Astrocyte (in vitro differentiated cells and primary cell): ENCODE data around the gene FMNL1. TPM values are rescaled to one million over a fixed set of nuclear protein-coding genes. Genes with fewer than 3 reads are reported as not detected.
A peak's percentile ranks its signal among the peaks of the same experiment; 100 is the strongest.

Experiments used
- DNase-seq: peaks from one replicate; pipeline ENCODE4 v3.0.0-alpha.2; 2010; ENCODE audit warnings: low read depth
- FAIRE-seq: peaks from 2 replicates; lab custom pipeline; 2011; peaks lifted over from hg19 to GRCh38; lab: Jason Lieb, UNC
- H2AFZ ChIP-seq: 2 replicates; pipeline ENCODE4 v1.6.0; 2012; ENCODE audit warnings: low read depth, low read length, inconsistent platforms
- H3K27ac ChIP-seq: 2 replicates; pipeline ENCODE4 v1.5.1; 2011; ENCODE audit warnings: low read depth, low read length, inconsistent platforms
- H3K27me3 ChIP-seq: 2 replicates; pipeline ENCODE4 v1.6.0; 2011; ENCODE audit warnings: low read length, inconsistent platforms; ENCODE audit not compliant: insufficient read depth
- H3K36me3 ChIP-seq: 2 replicates; pipeline ENCODE4 v1.5.1; 2011; ENCODE audit warnings: low read length, inconsistent platforms; ENCODE audit not compliant: insufficient read depth
- H3K4me1 ChIP-seq: 2 replicates; pipeline ENCODE4 v1.5.1; 2011; ENCODE audit warnings: low read length, inconsistent platforms; ENCODE audit not compliant: insufficient read depth
- H3K4me2 ChIP-seq: 2 replicates; pipeline ENCODE4 v1.6.0; 2012; ENCODE audit warnings: low read length, inconsistent platforms
- H3K4me3 ChIP-seq: 2 replicates; pipeline ENCODE4 v1.5.1; 2011; ENCODE audit warnings: low read depth, mild to moderate bottlenecking, low read length, inconsistent platforms; ENCODE audit not compliant: insufficient read depth
- H3K79me2 ChIP-seq: 2 replicates; pipeline ENCODE4 v1.6.0; 2012; ENCODE audit warnings: mild to moderate bottlenecking, low read length, inconsistent platforms; ENCODE audit not compliant: insufficient read depth
- H3K9ac ChIP-seq: 2 replicates; pipeline ENCODE4 v1.6.0; 2012; ENCODE audit warnings: mild to moderate bottlenecking, low read length, inconsistent platforms
- H3K9me3 ChIP-seq: 2 replicates; pipeline ENCODE4 v1.5.1; 2012; ENCODE audit warnings: low read depth, mild to moderate bottlenecking, low read length, inconsistent platforms; ENCODE audit not compliant: insufficient read depth
- H4K20me1 ChIP-seq: 2 replicates; pipeline ENCODE4 v1.6.0; 2012; ENCODE audit warnings: low read length, inconsistent platforms; ENCODE audit not compliant: insufficient read depth
- H3K27ac Mint-ChIP-seq: one replicate; pipeline ENCODE4 v1.8.0; 2021; ENCODE audit warnings: mild to moderate bottlenecking, mixed read lengths; ENCODE audit not compliant: unreplicated experiment
- H3K27me3 Mint-ChIP-seq: one replicate; pipeline ENCODE4 v1.8.0; 2021; ENCODE audit warnings: low read depth, mixed read lengths; ENCODE audit not compliant: unreplicated experiment
- H3K36me3 Mint-ChIP-seq: one replicate; pipeline ENCODE4 v1.8.0; 2021; ENCODE audit warnings: low read depth, mixed read lengths; ENCODE audit not compliant: unreplicated experiment
- H3K4me1 Mint-ChIP-seq: one replicate; pipeline ENCODE4 v1.8.0; 2021; ENCODE audit warnings: low read depth, mixed read lengths; ENCODE audit not compliant: unreplicated experiment
- H3K4me3 Mint-ChIP-seq: one replicate; pipeline ENCODE4 v1.8.0; 2021; ENCODE audit warnings: mild to moderate bottlenecking, moderate library complexity, mixed read lengths; ENCODE audit not compliant: unreplicated experiment
- H3K9me3 Mint-ChIP-seq: one replicate; pipeline ENCODE4 v1.8.0; 2021; ENCODE audit warnings: mild to moderate bottlenecking, mixed read lengths; ENCODE audit not compliant: unreplicated experiment
- CTCF ChIP-seq: IDR thresholded peaks from 2 replicates; pipeline ENCODE4 v1.5.1; 2011; ENCODE audit warnings: low read depth, mild to moderate bottlenecking, inconsistent platforms, low read length, moderate library complexity; ENCODE audit not compliant: insufficient read depth
- EZH2 ChIP-seq: IDR thresholded peaks from 2 replicates; pipeline ENCODE4 v1.6.1; 2012; ENCODE audit warnings: mild to moderate bottlenecking, low read length, inconsistent platforms; ENCODE audit not compliant: insufficient read depth
- total RNA-seq: library from RNA; stranded (reverse); gene quantifications from 2 replicates; pipeline ENCODE4 v1.2.1, GENCODE V29; 2021

Gene FMNL1
- total RNA-seq, 1 donor from 2014 or later = 4.0 TPM

GRCh38 chr17:45240905-45241327 lies 19.2 kb downstream of the FMNL1 start:
- Mint-ChIP-seq H3K9me3 (no peaks in the 10 kb centered on the region), H3K4me1 (no peaks in the 10 kb centered on the region), H3K27ac (no peak overlapping the region), H3K4me3 (peak overlapping the region; percentile 54), H3K36me3 (peaks cover 13% of the 10 kb centered on the region), H3K27me3 (peaks cover 49% of the 10 kb centered on the region)
- no peaks in the 10 kb centered on the region for H3K9me3 ChIP-seq
- FAIRE-seq (no peak), DNase-seq (no peak)
- no peaks in the 10 kb centered on the region for H3K36me3 ChIP-seq
- H3K4me3 ChIP-seq = no peak overlapping the region
- no peak overlapping the region for H3K9ac ChIP-seq
- H4K20me1 ChIP-seq = peaks cover under 1% of the 10 kb centered on the region
- peak overlapping the region; percentile 79 for H3K4me2 ChIP-seq
- peak overlapping the region; percentile 47 for H2AFZ ChIP-seq
- peaks cover 4% of the 10 kb centered on the region for H3K4me1 ChIP-seq
- no peak overlapping the region for H3K27ac ChIP-seq
- no peak for TF ChIP-seq EZH2
- no peak for TF ChIP-seq CTCF
- H3K79me2 ChIP-seq = no peaks in the 10 kb centered on the region
- H3K27me3 ChIP-seq = peaks cover 24% of the 10 kb centered on the region

GRCh38 chr17:45241328-45242028 lies 19.8 kb downstream of the FMNL1 start:
- Histone ChIP-seq H3K4me2 (peak overlapping the region; percentile 79), H3K27me3 (peaks cover 24% of the 10 kb centered on the region), H3K9ac (no peak overlapping the region), H3K9me3 (no peaks in the 10 kb centered on the region), H4K20me1 (peaks cover 6% of the 10 kb centered on the region), H3K36me3 (no peaks in the 10 kb centered on the region), H3K27ac (no peak overlapping the region), H3K4me1 (peaks cover 4% of the 10 kb centered on the region), H3K79me2 (no peaks in the 10 kb centered on the region), H2AFZ (peak overlapping the region; percentile 47), H3K4me3 (peak overlapping the region; percentile 5)
- no peak for DNase-seq
- no peak overlapping the region for H3K4me3 Mint-ChIP-seq
- no peaks in the 10 kb centered on the region for H3K9me3 Mint-ChIP-seq
- peaks cover 1% of the 10 kb centered on the region for H3K4me1 Mint-ChIP-seq
- FAIRE-seq = no peak
- H3K27ac Mint-ChIP-seq = no peak overlapping the region
- TF ChIP-seq CTCF (no peak), EZH2 (peak; percentile 86)
- H3K27me3 Mint-ChIP-seq = peaks cover 52% of the 10 kb centered on the region
- peaks cover 13% of the 10 kb centered on the region for H3K36me3 Mint-ChIP-seq

- FAIRE-seq = no peak
- Histone ChIP-seq H2AFZ (no peak overlapping the region), H3K9me3 (no peaks in the 10 kb centered on the region), H3K27ac (no peak overlapping the region), H3K4me2 (no peak overlapping the region), H4K20me1 (peaks cover 7% of the 10 kb centered on the region), H3K79me2 (no peaks in the 10 kb centered on the region), H3K4me3 (no peak overlapping the region), H3K9ac (no peak overlapping the region), H3K4me1 (peaks cover 6% of the 10 kb centered on the region), H3K27me3 (peaks cover 22% of the 10 kb centered on the region), H3K36me3 (no peaks in the 10 kb centered on the region)
- Mint-ChIP-seq H3K27me3 (peaks cover 53% of the 10 kb centered on the region), H3K4me3 (peak overlapping the region; percentile 66), H3K27ac (peak overlapping the region; percentile 72), H3K4me1 (peaks cover 3% of the 10 kb centered on the region), H3K36me3 (peaks cover 13% of the 10 kb centered on the region), H3K9me3 (no peaks in the 10 kb centered on the region)
- no peak for DNase-seq
- TF ChIP-seq EZH2 (no peak), CTCF (no peak)
These were observed 20.3 kb downstream of the FMNL1 start for GRCh38 chr17:45242029-45242414.
